Loucy (cell line): ENCODE results near the gene OR2V1.
"Not testable (repeated sequence)": the region's sequence is repeated elsewhere in the genome, so short reads cannot be mapped to it uniquely, and the experiment has no call there.

Source experiments
- H2AFZ ChIP-seq: fragments of 200-600 bp; sonication (generic); 2 replicates; pipeline ENCODE4 v1.6.0; 2016; ENCODE audit warnings: antibody characterized with exemption, mild to moderate bottlenecking, low read length, moderate library complexity
- H3F3A ChIP-seq: fragments of 200-600 bp; 2 replicates; pipeline ENCODE4 v1.6.0; 2016; ENCODE audit warnings: antibody characterized with exemption, low read depth, mild to moderate bottlenecking
- H3K27me3 ChIP-seq: fragments of 200-600 bp; sonication (generic); 2 replicates; pipeline ENCODE4 v1.6.1; 2014; ENCODE audit warnings: low read length, mild to moderate bottlenecking; ENCODE audit not compliant: insufficient read depth, poor library complexity, severe bottlenecking
- H3K36me3 ChIP-seq: fragments of 200-600 bp; sonication (generic); 2 replicates; pipeline ENCODE4 v1.6.1; 2016; ENCODE audit warnings: low read length; ENCODE audit not compliant: insufficient read depth
- H3K4me1 ChIP-seq: fragments of 200-600 bp; sonication (generic); 2 replicates; pipeline ENCODE4 v1.5.1; 2014; ENCODE audit warnings: low read length, mild to moderate bottlenecking; ENCODE audit not compliant: insufficient read depth, poor library complexity, severe bottlenecking
- H3K4me2 ChIP-seq: fragments of 200-600 bp; sonication (generic); 2 replicates; pipeline ENCODE4 v1.6.0; 2014; ENCODE audit warnings: antibody characterized with exemption, low read length, low read depth, mild to moderate bottlenecking; ENCODE audit not compliant: poor library complexity, severe bottlenecking
- H3K4me3 ChIP-seq: fragments of 200-600 bp; sonication (generic); 2 replicates; pipeline ENCODE4 v1.5.1; 2014; ENCODE audit warnings: low read length, mild to moderate bottlenecking, mixed read lengths; ENCODE audit not compliant: poor library complexity, severe bottlenecking
- H3K79me2 ChIP-seq: fragments of 200-600 bp; sonication (generic); 2 replicates; pipeline ENCODE4 v1.6.1; 2014; ENCODE audit warnings: low read length; ENCODE audit not compliant: insufficient read depth
- H3K9ac ChIP-seq: fragments of 200-600 bp; sonication (generic); 2 replicates; pipeline ENCODE4 v1.6.0; 2014; ENCODE audit warnings: mild to moderate bottlenecking, low read depth, low read length, moderate library complexity; ENCODE audit not compliant: poor library complexity, severe bottlenecking
- H3K9me2 ChIP-seq: fragments of 200-600 bp; sonication (generic); replicated peaks from 2 replicates; pipeline ENCODE4 v1.6.1; 2016; ENCODE audit warnings: low read depth, low read length, mixed read lengths
- H3K9me3 ChIP-seq: fragments of 200-600 bp; sonication (generic); 2 replicates; pipeline ENCODE4 v1.6.1; 2014; ENCODE audit warnings: mild to moderate bottlenecking, antibody characterized with exemption, low read length, low read depth; ENCODE audit not compliant: insufficient read depth
- H4K20me1 ChIP-seq: fragments of 200-600 bp; sonication (generic); 2 replicates; pipeline ENCODE4 v1.6.0; 2014; ENCODE audit warnings: antibody characterized with exemption, low read length, mild to moderate bottlenecking; ENCODE audit not compliant: insufficient read depth, poor library complexity, severe bottlenecking
- EZH2phosphoT487 ChIP-seq: fragments of 200-600 bp; IDR thresholded peaks from 2 replicates; pipeline ENCODE4 v1.6.1; 2018; ENCODE audit warnings: antibody characterized with exemption, mild to moderate bottlenecking, moderate library complexity, borderline replicate concordance
- TF ChIP-seq, protein P1 (sequence below): fragments of 200-600 bp; sonication (generic); conservative IDR thresholded peaks from 2 replicates; pipeline ENCODE4 v1.5.1; 2014; ENCODE audit warnings: mild to moderate bottlenecking, antibody characterized with exemption, low read length

Gene OR2V1

DNA sequence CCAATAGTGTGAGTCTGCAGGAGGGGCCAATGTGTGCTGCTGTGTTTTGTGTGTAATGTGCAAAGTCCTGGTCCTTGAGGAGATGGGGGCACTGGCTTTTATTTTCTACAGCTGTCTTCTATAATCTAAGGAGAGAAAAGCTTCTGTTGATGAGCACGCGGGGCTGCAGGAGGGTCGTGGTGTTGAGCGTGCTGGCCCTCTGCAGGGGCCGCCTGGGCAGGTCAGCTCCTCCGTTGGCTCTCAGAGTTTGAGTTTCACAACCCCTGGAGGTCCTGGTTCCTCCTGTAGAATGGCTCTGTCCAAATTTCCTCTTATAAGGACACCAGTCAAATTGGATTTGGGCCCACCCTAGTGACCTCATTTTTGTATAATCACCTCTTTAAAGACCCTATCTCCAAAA lies 12.6 kb downstream of the OR2V1 start:
- H3K4me1 ChIP-seq = no peaks in the 10 kb centered on the region
- no peaks in the 10 kb centered on the region for H3K9me3 ChIP-seq
- no peak overlapping the region for H2AFZ ChIP-seq
- no peaks in the 10 kb centered on the region for H3K79me2 ChIP-seq
- H3F3A ChIP-seq = no peaks in the 10 kb centered on the region
- H3K4me2 ChIP-seq = no peak overlapping the region
- no peaks in the 10 kb centered on the region for H3K9me2 ChIP-seq
- H3K9ac ChIP-seq = no peak overlapping the region
- no peaks in the 10 kb centered on the region for H4K20me1 ChIP-seq
- TF ChIP-seq, protein P1, sequence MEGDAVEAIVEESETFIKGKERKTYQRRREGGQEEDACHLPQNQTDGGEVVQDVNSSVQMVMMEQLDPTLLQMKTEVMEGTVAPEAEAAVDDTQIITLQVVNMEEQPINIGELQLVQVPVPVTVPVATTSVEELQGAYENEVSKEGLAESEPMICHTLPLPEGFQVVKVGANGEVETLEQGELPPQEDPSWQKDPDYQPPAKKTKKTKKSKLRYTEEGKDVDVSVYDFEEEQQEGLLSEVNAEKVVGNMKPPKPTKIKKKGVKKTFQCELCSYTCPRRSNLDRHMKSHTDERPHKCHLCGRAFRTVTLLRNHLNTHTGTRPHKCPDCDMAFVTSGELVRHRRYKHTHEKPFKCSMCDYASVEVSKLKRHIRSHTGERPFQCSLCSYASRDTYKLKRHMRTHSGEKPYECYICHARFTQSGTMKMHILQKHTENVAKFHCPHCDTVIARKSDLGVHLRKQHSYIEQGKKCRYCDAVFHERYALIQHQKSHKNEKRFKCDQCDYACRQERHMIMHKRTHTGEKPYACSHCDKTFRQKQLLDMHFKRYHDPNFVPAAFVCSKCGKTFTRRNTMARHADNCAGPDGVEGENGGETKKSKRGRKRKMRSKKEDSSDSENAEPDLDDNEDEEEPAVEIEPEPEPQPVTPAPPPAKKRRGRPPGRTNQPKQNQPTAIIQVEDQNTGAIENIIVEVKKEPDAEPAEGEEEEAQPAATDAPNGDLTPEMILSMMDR = no peak
- TF ChIP-seq EZH2phosphoT487 = no peak
- no peaks in the 10 kb centered on the region for H3K36me3 ChIP-seq
- no peaks in the 10 kb centered on the region for H3K27me3 ChIP-seq
- H3K4me3 ChIP-seq = no peak overlapping the region

DNA sequence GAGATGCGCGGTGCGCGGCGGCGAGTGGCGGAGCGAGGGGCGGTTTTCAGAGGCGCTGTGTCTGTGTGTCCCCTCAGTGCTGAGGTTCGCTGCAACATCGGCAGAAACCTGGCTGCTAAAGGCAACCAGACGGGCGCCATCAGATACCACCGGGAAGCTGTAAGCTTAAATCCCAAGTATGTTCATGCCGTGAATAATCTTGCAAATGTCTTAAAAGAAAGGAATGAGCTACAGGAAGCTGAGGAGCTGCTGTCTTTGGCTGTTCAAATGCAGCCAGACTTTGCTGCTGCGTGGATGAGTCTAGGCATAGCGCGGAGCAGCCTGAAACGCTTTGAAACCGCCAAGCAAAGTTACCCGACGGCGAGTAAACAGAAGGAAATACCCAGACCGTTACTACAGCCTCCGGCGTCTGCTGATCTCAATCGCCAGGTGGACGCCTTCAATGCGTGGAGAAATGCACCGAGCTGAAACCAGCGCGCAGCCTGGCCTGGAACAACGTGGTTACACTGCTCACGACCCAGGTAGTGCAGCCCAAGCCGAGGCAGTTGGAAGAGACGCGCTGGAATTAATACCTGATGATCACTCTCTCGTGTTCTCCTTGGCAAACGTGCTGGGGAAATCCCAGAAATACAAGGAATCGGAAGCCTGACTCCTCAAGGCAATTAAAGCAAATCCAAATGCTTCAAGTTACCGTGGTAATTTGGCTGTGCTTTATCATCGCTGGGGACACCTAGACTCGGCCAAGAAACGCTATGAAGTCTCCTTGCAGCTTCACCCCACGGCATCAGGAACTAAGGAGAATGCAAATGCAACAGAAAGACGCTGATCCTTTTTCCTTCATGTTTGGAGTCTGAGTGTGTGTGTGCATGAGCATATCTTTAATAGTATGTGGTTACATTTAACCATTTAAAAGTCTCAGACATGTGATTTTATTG lies 15.9 kb downstream of the OR2V1 start:
- no peak overlapping the region for H3K9ac ChIP-seq
- H3K4me3 ChIP-seq = no peak overlapping the region
- H4K20me1 ChIP-seq = no peaks in the 10 kb centered on the region
- H3K9me3 ChIP-seq = no peaks in the 10 kb centered on the region
- no peaks in the 10 kb centered on the region for H3K4me1 ChIP-seq
- H3K79me2 ChIP-seq = no peaks in the 10 kb centered on the region
- no peak for TF ChIP-seq EZH2phosphoT487
- TF ChIP-seq, protein P1 = no peak
- H3K27me3 ChIP-seq = no peaks in the 10 kb centered on the region
- no peaks in the 10 kb centered on the region for H3K9me2 ChIP-seq
- H3K36me3 ChIP-seq = no peaks in the 10 kb centered on the region
- H2AFZ ChIP-seq = no peak overlapping the region
- H3K4me2 ChIP-seq = no peak overlapping the region
- no peaks in the 10 kb centered on the region for H3F3A ChIP-seq

DNA sequence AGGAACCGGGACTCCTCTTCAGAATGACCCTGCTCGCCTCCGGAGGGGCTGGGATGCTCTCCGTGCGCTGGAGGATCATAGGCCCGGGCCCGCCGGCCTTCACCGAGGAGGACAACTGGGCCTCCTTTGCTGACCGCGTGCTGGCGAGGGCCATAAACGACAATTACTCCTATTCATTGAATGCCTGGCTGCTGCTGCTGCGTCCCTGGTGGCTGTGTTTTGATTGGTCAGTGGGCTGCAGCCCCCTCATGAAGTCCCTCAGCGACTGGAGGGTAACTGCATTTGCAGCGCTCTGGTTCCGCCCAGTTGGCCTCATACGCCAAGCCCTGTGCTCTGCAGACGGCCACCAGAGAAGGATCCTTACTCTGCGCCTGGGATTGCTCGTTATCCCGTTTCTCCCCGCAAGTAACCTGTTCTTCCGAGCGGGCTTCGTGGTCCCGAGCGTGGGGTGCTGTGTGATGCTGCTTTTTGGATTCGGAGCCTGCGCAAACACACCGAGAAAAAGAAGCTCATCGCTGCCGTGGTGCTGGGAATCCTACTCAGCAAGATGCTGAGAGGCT lies 16.6 kb downstream of the OR2V1 start:
- H3K9me2 ChIP-seq = no peaks in the 10 kb centered on the region
- TF ChIP-seq, protein P1 = no peak
- TF ChIP-seq EZH2phosphoT487 = no peak
- H3K4me1 ChIP-seq = no peaks in the 10 kb centered on the region
- H3K4me2 ChIP-seq = no peak overlapping the region
- no peaks in the 10 kb centered on the region for H3K79me2 ChIP-seq
- H3K9ac ChIP-seq = no peak overlapping the region
- no peak overlapping the region for H3K4me3 ChIP-seq
- H3F3A ChIP-seq = no peaks in the 10 kb centered on the region
- no peaks in the 10 kb centered on the region for H3K9me3 ChIP-seq
- H4K20me1 ChIP-seq = no peaks in the 10 kb centered on the region
- no peaks in the 10 kb centered on the region for H3K27me3 ChIP-seq
- no peak overlapping the region for H2AFZ ChIP-seq
- H3K36me3 ChIP-seq = no peaks in the 10 kb centered on the region

DNA sequence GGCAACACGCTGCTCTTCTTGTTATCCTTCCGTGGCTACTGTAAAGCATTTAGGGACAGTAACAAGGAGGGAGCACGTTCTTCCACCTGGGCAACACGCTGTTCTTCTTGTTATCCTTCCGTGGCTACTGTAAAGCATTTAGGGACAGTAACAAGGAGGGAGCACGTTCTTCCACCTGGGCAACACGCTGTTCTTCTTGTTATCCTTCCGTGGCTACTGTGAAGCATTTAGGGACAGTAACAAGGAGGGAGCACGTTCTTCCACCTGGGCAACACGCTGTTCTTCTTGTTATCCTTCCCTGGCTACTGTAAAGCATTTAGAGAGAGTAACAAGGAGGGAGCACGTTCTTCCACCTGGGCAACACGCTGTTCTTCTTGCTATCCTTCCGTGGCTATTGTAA lies 17.4 kb downstream of the OR2V1 start:
- H3K9ac ChIP-seq, H3K36me3 ChIP-seq, H3K27me3 ChIP-seq, H3K79me2 ChIP-seq, H3F3A ChIP-seq, H4K20me1 ChIP-seq, H2AFZ ChIP-seq, H3K4me2 ChIP-seq, H3K9me2 ChIP-seq, H3K9me3 ChIP-seq, H3K4me3 ChIP-seq, H3K4me1 ChIP-seq: not testable (repeated sequence)
